CD4-positive, CD25-positive, alpha-beta regulatory T cell (primary cell): ENCODE results near the gene IFNAR2. TPM values are rescaled to one million over a fixed set of nuclear protein-coding genes. Genes with fewer than 3 reads are reported as not detected.
A peak's percentile ranks its signal among the peaks of the same experiment; 100 is the strongest.
"Not testable (repeated sequence)": the region's sequence is repeated elsewhere in the genome, so short reads cannot be mapped to it uniquely, and the experiment has no call there.

Experiments used
- ATAC-seq, 2 donors: fragments of 150-1000 bp; cut with Tn5 transposase; one replicate each; pipeline ENCODE4 v1.10.0; 2021; ENCODE audit warnings: low read depth in 2 of 2, moderate number of reproducible peaks in 2 of 2, moderate library complexity in 1 of 2
- DNase-seq, 3 donors: peaks; one replicate each; pipeline versions ENCODE4 v3.0.0 to v3.0.0-alpha.2; 2012 to 2022; ENCODE audit warnings: mixed read lengths in 1 of 3
- H3K27ac ChIP-seq: one replicate; pipeline ENCODE4 v1.7.0; 2013; ENCODE audit warnings: mild to moderate bottlenecking, low read length; ENCODE audit not compliant: insufficient read depth, poor library complexity, severe bottlenecking
- H3K27me3 ChIP-seq: one replicate; pipeline ENCODE4 v1.7.0; 2013; ENCODE audit warnings: low read length; ENCODE audit not compliant: control insufficient read depth, insufficient read depth
- H3K36me3 ChIP-seq: one replicate; pipeline ENCODE4 v1.7.0; 2013; ENCODE audit warnings: mild to moderate bottlenecking, low read length, moderate library complexity; ENCODE audit not compliant: control insufficient read depth, insufficient read depth
- H3K4me1 ChIP-seq: 2 replicates; pipeline ENCODE4 v1.7.0; 2013; ENCODE audit warnings: mild to moderate bottlenecking, low read length; ENCODE audit not compliant: insufficient read depth, control insufficient read depth, poor library complexity, severe bottlenecking
- H3K4me3 ChIP-seq: one replicate; pipeline ENCODE4 v1.7.0; 2013; ENCODE audit warnings: low read depth, mild to moderate bottlenecking, low read length, moderate library complexity
- H3K9me3 ChIP-seq, 2 experiments: 1 replicate in 1 of 2; 2 replicates in 1 of 2; pipeline ENCODE4 v1.7.0; 2013; ENCODE audit warnings: low read length in 2 of 2, mild to moderate bottlenecking in 1 of 2, moderate library complexity in 1 of 2; ENCODE audit not compliant: control insufficient read depth in 2 of 2
- H3K27ac Mint-ChIP-seq, 3 donors: one replicate each; pipeline ENCODE4 v1.8.0; 2020 to 2022; ENCODE audit warnings: mild to moderate bottlenecking in 3 of 3, mixed read lengths in 3 of 3, moderate library complexity in 2 of 3
- H3K27me3 Mint-ChIP-seq: one replicate; pipeline ENCODE4 v1.8.0; 2022; ENCODE audit warnings: mild to moderate bottlenecking, mixed read lengths
- H3K36me3 Mint-ChIP-seq: one replicate; pipeline ENCODE4 v1.8.0; 2020; ENCODE audit warnings: mixed read lengths
- H3K4me1 Mint-ChIP-seq, 4 donors: one replicate each; pipeline ENCODE4 v1.8.0; 2020 to 2022; ENCODE audit warnings: mixed read lengths in 4 of 4, mild to moderate bottlenecking in 1 of 4
- H3K4me3 Mint-ChIP-seq, 4 donors: one replicate each; pipeline ENCODE4 v1.8.0; 2020 to 2022; ENCODE audit warnings: mild to moderate bottlenecking in 4 of 4, mixed read lengths in 4 of 4, moderate library complexity in 3 of 4
- H3K9me3 Mint-ChIP-seq, 7 donors: one replicate each; pipeline ENCODE4 v1.8.0; 2020 to 2022; ENCODE audit warnings: mixed read lengths in 7 of 7, mild to moderate bottlenecking in 3 of 7, moderate library complexity in 2 of 7
- polyA plus RNA-seq, 4 donors: library from polyadenylated mRNA; unstranded; fragments of 300-500 nt; fragmentation: Illumina TruSeq; gene quantifications; one replicate each; pipeline ENCODE4 v1.2.3, GENCODE V29; 2021
- total RNA-seq: library from RNA; stranded (reverse); gene quantifications from one replicate; pipeline ENCODE4 v1.2.3, GENCODE V29; 2022

IFNAR2 gene
- total and polyA plus RNA-seq, 5 donors from 2014 or later: 56.9 to 121 (median 111) TPM

GRCh38 chr21:33245289-33245918 lies 15.7 kb downstream of the IFNAR2 start:
- Histone ChIP-seq H3K36me3 (peaks cover 66% of the 10 kb centered on the region), H3K27ac (peak overlapping the region; percentile 75), H3K27me3 (no peaks in the 10 kb centered on the region), H3K4me3 (peak overlapping the region; percentile 66), H3K9me3 (no peaks in the 10 kb centered on the region), H3K4me1 (peaks cover 70% of the 10 kb centered on the region)
- peaks cover 70% of the 10 kb centered on the region for H3K36me3 Mint-ChIP-seq
- ATAC-seq (no peak), DNase-seq (no peak)
- H3K9me3 Mint-ChIP-seq: no peaks in the 10 kb centered on the region
- H3K27ac Mint-ChIP-seq: peak overlapping the region; percentile 82 to 98 (median 90)
- no peaks in the 10 kb centered on the region for H3K27me3 Mint-ChIP-seq
- peaks cover 43 to 96% (median 71%) of the 10 kb centered on the region in 4 donors for H3K4me1 Mint-ChIP-seq
- peak overlapping the region; percentile 63 to 87 (median 75) for H3K4me3 Mint-ChIP-seq

- Histone ChIP-seq H3K27ac (peak overlapping the region; percentile 47), H3K9me3 (no peaks in the 10 kb centered on the region), H3K4me1 (peaks cover 59% of the 10 kb centered on the region), H3K27me3 (no peaks in the 10 kb centered on the region), H3K4me3 (peak overlapping the region; percentile 54), H3K36me3 (peaks cover 76% of the 10 kb centered on the region)
- Mint-ChIP-seq H3K4me1 (peaks cover 50 to 96% (median 75%) of the 10 kb centered on the region in 4 donors), H3K9me3 (no peaks in the 10 kb centered on the region), H3K4me3 (peak overlapping the region; percentile 43 to 82 (median 51)), H3K27ac (peak overlapping the region; percentile 86 to 97 (median 90)), H3K27me3 (no peaks in the 10 kb centered on the region), H3K36me3 (peaks cover 79% of the 10 kb centered on the region)
- no peak for ATAC-seq
- no peak for DNase-seq
Measured at GRCh38 chr21:33246506-33246905, 16.8 kb downstream of the IFNAR2 start.

- no peak for DNase-seq
- H3K9me3 ChIP-seq: no peaks in the 10 kb centered on the region
- Mint-ChIP-seq H3K4me3 (peak overlapping the region; percentile 47 to 82 (median 59)), H3K27ac (peak overlapping the region; percentile 86 to 97 (median 90)), H3K36me3 (peaks cover 78% of the 10 kb centered on the region), H3K27me3 (no peaks in the 10 kb centered on the region), H3K4me1 (peaks cover 47 to 95% (median 74%) of the 10 kb centered on the region in 4 donors), H3K9me3 (no peaks in the 10 kb centered on the region)
- peak in 1 of 2 donors; percentile 37 for ATAC-seq
- H3K4me1 ChIP-seq: peaks cover 54% of the 10 kb centered on the region
- no peaks in the 10 kb centered on the region for H3K27me3 ChIP-seq
- peak overlapping the region; percentile 47 for H3K27ac ChIP-seq
- H3K36me3 ChIP-seq: peaks cover 81% of the 10 kb centered on the region
- peak overlapping the region; percentile 54 for H3K4me3 ChIP-seq
Measured at GRCh38 chr21:33246963-33247362, 17.2 kb downstream of the IFNAR2 start.

GRCh38 chr21:33247599-33247998 lies 17.9 kb downstream of the IFNAR2 start:
- DNase-seq: no peak
- Mint-ChIP-seq H3K4me3 (peak overlapping the region; percentile 17 to 63 (median 40)), H3K27ac (peak overlapping the region; percentile 78 to 97 (median 90)), H3K27me3 (no peaks in the 10 kb centered on the region), H3K9me3 (no peaks in the 10 kb centered on the region), H3K4me1 (peaks cover 46 to 97% (median 77%) of the 10 kb centered on the region in 4 donors), H3K36me3 (peaks cover 80% of the 10 kb centered on the region)
- Histone ChIP-seq H3K36me3 (peaks cover 87% of the 10 kb centered on the region), H3K9me3 (no peaks in the 10 kb centered on the region), H3K27ac (peak overlapping the region; percentile 47), H3K4me3 (no peak overlapping the region), H3K4me1 (peaks cover 51% of the 10 kb centered on the region), H3K27me3 (no peaks in the 10 kb centered on the region)
- ATAC-seq: no peak

- Mint-ChIP-seq H3K27ac (peak overlapping the region; percentile 62 to 90 (median 90)), H3K4me1 (peaks cover 38 to 96% (median 77%) of the 10 kb centered on the region in 4 donors), H3K9me3 (no peaks in the 10 kb centered on the region), H3K36me3 (peaks cover 81% of the 10 kb centered on the region), H3K4me3 (peak overlapping the region in 2 of 4 donors; percentile 47 to 53), H3K27me3 (no peaks in the 10 kb centered on the region)
- DNase-seq (no peak), ATAC-seq (peak; percentile 40 to 51)
- H3K4me1 ChIP-seq: peaks cover 33% of the 10 kb centered on the region
- no peaks in the 10 kb centered on the region for H3K27me3 ChIP-seq
- no peaks in the 10 kb centered on the region for H3K9me3 ChIP-seq
- H3K4me3 ChIP-seq: no peak overlapping the region
- H3K36me3 ChIP-seq: peaks cover 95% of the 10 kb centered on the region
- peak overlapping the region; percentile 51 for H3K27ac ChIP-seq
Measured at GRCh38 chr21:33249331-33250002, 19.7 kb downstream of the IFNAR2 start.

- H3K4me1 Mint-ChIP-seq: peaks cover 38 to 95% (median 77%) of the 10 kb centered on the region in 4 donors
- H3K9me3 Mint-ChIP-seq: no peaks in the 10 kb centered on the region
- Histone ChIP-seq H3K9me3 (no peaks in the 10 kb centered on the region), H3K27me3 (no peaks in the 10 kb centered on the region), H3K36me3 (peaks cover 97% of the 10 kb centered on the region), H3K27ac (peak overlapping the region; percentile 11), H3K4me1 (peaks cover 30% of the 10 kb centered on the region), H3K4me3 (no peak overlapping the region)
- no peak overlapping the region for H3K4me3 Mint-ChIP-seq
- peaks cover 83% of the 10 kb centered on the region for H3K36me3 Mint-ChIP-seq
- H3K27me3 Mint-ChIP-seq: no peaks in the 10 kb centered on the region
- DNase-seq: no peak
- H3K27ac Mint-ChIP-seq: peak overlapping the region; percentile 73 to 99 (median 78)
- ATAC-seq: no peak
Measured at GRCh38 chr21:33251119-33251518, 21.4 kb downstream of the IFNAR2 start.

- H3K27me3 ChIP-seq, H3K4me3 Mint-ChIP-seq, H3K9me3 ChIP-seq, H3K27me3 Mint-ChIP-seq, H3K4me3 ChIP-seq, DNase-seq, ATAC-seq, H3K9me3 Mint-ChIP-seq: not testable (repeated sequence)
- Histone ChIP-seq H3K27ac (peak overlapping the region; percentile 18), H3K4me1 (peaks cover 15% of the 10 kb centered on the region), H3K36me3 (peaks cover 98% of the 10 kb centered on the region)
- peaks cover 84% of the 10 kb centered on the region for H3K36me3 Mint-ChIP-seq
- peak overlapping the region; percentile 11 to 78 (median 21) for H3K27ac Mint-ChIP-seq
- H3K4me1 Mint-ChIP-seq: peaks cover 33 to 87% (median 70%) of the 10 kb centered on the region in 4 donors
Measured at GRCh38 chr21:33253382-33253781, 23.6 kb downstream of the IFNAR2 start.
